ENCODE results near the gene TMEM232. TPM values are rescaled to one million over a fixed set of nuclear protein-coding genes. Genes with fewer than 3 reads are reported as not detected.

TMEM232 gene
- total and polyA plus RNA-seq, 2 donors (not counting 3 experiments of a cell fraction or from before 2014, with no cell fraction given), result 0.17 to 0.38 TPM

DNA sequence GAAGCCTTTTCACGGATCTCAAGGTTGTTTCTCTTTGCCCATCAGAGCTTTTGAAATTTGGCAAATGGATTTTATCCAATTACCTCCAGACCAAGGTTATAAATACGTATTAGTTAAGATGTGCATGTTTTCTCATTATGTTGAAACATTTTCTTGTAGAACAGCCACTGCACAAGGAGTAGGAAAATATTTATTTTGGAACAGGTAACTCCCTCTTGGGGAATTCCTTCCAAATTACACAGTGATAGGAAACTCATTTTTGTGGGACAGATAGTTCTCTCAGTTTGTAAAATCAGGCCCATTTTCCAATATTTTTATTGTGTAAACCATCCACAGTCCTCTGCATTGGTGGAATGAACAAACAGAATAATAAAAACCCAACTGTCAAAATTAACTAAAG is 23.0 kb downstream of the TMEM232 start:
- DNase-seq (ENCODE audit: low read depth, low spot score), result no peak
- intact Hi-C loops (cut with micrococcal nuclease), result no loop called here
- CTCF ChIA-PET, result interaction anchor here (1.2 kb wide), 1 partner anchor 11 kb away, joined by 4 read pairs; no protein-coding TSS in a partner anchor
- no peak overlapping the region for H3K4me3 ChIP-seq (replicated peaks in 1 of 3; ENCODE audit: insufficient read depth in 1 of 3, low read depth in 1 of 3, low read length in 3 of 3)
- dilution Hi-C loops (cut with MboI; ENCODE audit: extremely low pct_ligation_motif_present, low sequenced_read_pairs), result no loop called here
- TF ChIP-seq FOS (IDR thresholded peaks at IDR 0.05; ENCODE audit: borderline replicate concordance, insufficient read depth, low read length) (no peak), POLR2AphosphoS5 (IDR thresholded peaks at IDR 0.05; ENCODE audit: insufficient read depth, low read depth, low read length) (no peak), MYC (IDR thresholded peaks at IDR 0.05; ENCODE audit: low read depth, low read length) (no peak), EZH2 (IDR thresholded peaks at IDR 0.05; ENCODE audit: borderline replicate concordance, low read depth, low read length, severe bottlenecking) (no peak), POLR2A (IDR thresholded peaks at IDR 0.05; ENCODE audit: low read depth, low read length) (no peak), CTCF (IDR thresholded peaks at IDR 0.05; ENCODE audit: extremely low read depth in 1 of 2, insufficient read depth in 1 of 2, low read depth in 1 of 2, low read length in 2 of 2) (no peak)
- no peaks in the 10 kb centered on the region for H3K79me2 ChIP-seq (ENCODE audit: control insufficient read depth, insufficient read depth, low read length)
- no peaks in the 10 kb centered on the region for H3K27me3 ChIP-seq (ENCODE audit: control insufficient read depth in 2 of 2, insufficient read depth in 2 of 2, low read length in 2 of 2)
- no peak for FAIRE-seq
- no peaks in the 10 kb centered on the region for H3K9me1 ChIP-seq (replicated peaks; ENCODE audit: control insufficient read depth, extremely low read depth, insufficient read depth, low read length)
- no peaks in the 10 kb centered on the region for H4K20me1 ChIP-seq (replicated peaks; ENCODE audit: control insufficient read depth, extremely low read depth, insufficient read depth, low read length)
- no peak overlapping the region for H3K9ac ChIP-seq (replicated peaks; ENCODE audit: extremely low read depth, insufficient read depth, low read length)
- H3K4me1 ChIP-seq (ENCODE audit: control insufficient read depth, extremely low read depth, insufficient read depth, low read length), result no peaks in the 10 kb centered on the region
- POLR2A ChIA-PET, result no interaction called here
- no TSS peak for BruUV-seq (replicated peaks)
- H3K9me3 ChIP-seq (replicated peaks; ENCODE audit: control insufficient read depth, insufficient read depth, low read length), result no peaks in the 10 kb centered on the region
- no peaks in the 10 kb centered on the region for H3K36me3 ChIP-seq (ENCODE audit: control insufficient read depth in 2 of 2, extremely low read depth in 1 of 2, insufficient read depth in 2 of 2, low read length in 2 of 2)
- H3K27ac ChIP-seq (ENCODE audit: insufficient read depth, low read depth, low read length), result no peak overlapping the region
- no peak overlapping the region for H3K4me2 ChIP-seq (ENCODE audit: insufficient read depth, low read length)
- H2AFZ ChIP-seq (ENCODE audit: low read depth, low read length), result no peak overlapping the region

- ChIA-PET POLR2A (no interaction called here), CTCF (interaction anchor here (1.2 kb wide), 1 partner anchor 12 kb away, joined by 4 read pairs; no protein-coding TSS in a partner anchor)
- no peaks in the 10 kb centered on the region for H4K20me1 ChIP-seq (replicated peaks; ENCODE audit: control insufficient read depth, extremely low read depth, insufficient read depth, low read length)
- no peaks in the 10 kb centered on the region for H3K79me2 ChIP-seq (ENCODE audit: control insufficient read depth, insufficient read depth, low read length)
- dilution Hi-C loops (cut with MboI; ENCODE audit: extremely low pct_ligation_motif_present, low sequenced_read_pairs), result no loop called here
- no peaks in the 10 kb centered on the region for H3K27me3 ChIP-seq (ENCODE audit: control insufficient read depth in 2 of 2, insufficient read depth in 2 of 2, low read length in 2 of 2)
- TF ChIP-seq GATA2 (IDR thresholded peaks at IDR 0.05; ENCODE audit: insufficient read depth, insufficient read length, low read depth, low read length) (no peak), MYC (IDR thresholded peaks at IDR 0.05; ENCODE audit: low read depth, low read length) (no peak), JUN (IDR thresholded peaks at IDR 0.05; ENCODE audit: borderline replicate concordance, insufficient read depth, insufficient read length, low read depth) (no peak), FOS (IDR thresholded peaks at IDR 0.05; ENCODE audit: borderline replicate concordance, insufficient read depth, low read length) (no peak), CTCF (IDR thresholded peaks at IDR 0.05; ENCODE audit: extremely low read depth in 1 of 2, insufficient read depth in 1 of 2, low read depth in 1 of 2, low read length in 2 of 2) (no peak), POLR2A (IDR thresholded peaks at IDR 0.05; ENCODE audit: low read depth, low read length) (no peak), EZH2 (IDR thresholded peaks at IDR 0.05; ENCODE audit: borderline replicate concordance, low read depth, low read length, severe bottlenecking) (no peak), POLR2AphosphoS5 (IDR thresholded peaks at IDR 0.05; ENCODE audit: insufficient read depth, low read depth, low read length) (no peak), MAX (IDR thresholded peaks at IDR 0.05; ENCODE audit: insufficient read depth, insufficient read length) (no peak)
- intact Hi-C loops (cut with micrococcal nuclease), result no loop called here
- H3K9ac ChIP-seq (replicated peaks; ENCODE audit: extremely low read depth, insufficient read depth, low read length), result no peak overlapping the region
- no peaks in the 10 kb centered on the region for H3K9me3 ChIP-seq (replicated peaks; ENCODE audit: control insufficient read depth, insufficient read depth, low read length)
- no peak overlapping the region for H3K27ac ChIP-seq (ENCODE audit: insufficient read depth, low read depth, low read length)
- no peak overlapping the region for H3K4me2 ChIP-seq (ENCODE audit: insufficient read depth, low read length)
- H2AFZ ChIP-seq (ENCODE audit: low read depth, low read length), result no peak overlapping the region
- no TSS peak for BruUV-seq (replicated peaks)
- no peak for DNase-seq (ENCODE audit: low read depth, low spot score)
- FAIRE-seq, result no peak
- H3K9me1 ChIP-seq (replicated peaks; ENCODE audit: control insufficient read depth, extremely low read depth, insufficient read depth, low read length), result no peaks in the 10 kb centered on the region
- H3K4me1 ChIP-seq (ENCODE audit: control insufficient read depth, extremely low read depth, insufficient read depth, low read length), result no peaks in the 10 kb centered on the region
- H3K4me3 ChIP-seq (replicated peaks in 1 of 3; ENCODE audit: insufficient read depth in 1 of 3, low read depth in 1 of 3, low read length in 3 of 3), result no peak overlapping the region
- H3K36me3 ChIP-seq (ENCODE audit: control insufficient read depth in 2 of 2, extremely low read depth in 1 of 2, insufficient read depth in 2 of 2, low read length in 2 of 2), result no peaks in the 10 kb centered on the region
These were observed 23.8 kb downstream of the TMEM232 start for GRCh38 chr5:110702704-110703103.
